OCI-LY7 (cell line): ENCODE data around the gene MICAL3. TPM values are rescaled to one million over a fixed set of nuclear protein-coding genes. Genes with fewer than 3 reads are reported as not detected.

Experiments used
- BruUV-seq: library from RNA; stranded (reverse); fragments of 400-500 nt; replicated peaks from 2 replicates; lab custom pipeline; 2021; lab: Mats Ljungman, UMichigan
- CTCF ChIA-PET: fragments of 300-600 bp; sonication (Branson Sonifier 250); formaldehyde crosslinking; loops from one replicate; lab custom pipeline; 2022; ENCODE audit warnings: antibody characterized with exemption; ENCODE audit not compliant: unreplicated experiment; lab: Charles Lee
- POLR2A ChIA-PET: fragments of 300-600 bp; sonication (Branson Sonifier 250); formaldehyde crosslinking; loops from one replicate; lab custom pipeline; 2022; ENCODE audit warnings: antibody characterized with exemption; lab: Charles Lee
- DNase-seq: peaks from one replicate; pipeline ENCODE4 v3.0.0-alpha.2; 2015; ENCODE audit warnings: low spot score
- H2AFZ ChIP-seq: fragments of 200-600 bp; sonication (generic), shearing (Covaris generic); 2 replicates; pipeline ENCODE4 v1.6.1; 2014; ENCODE audit warnings: mild to moderate bottlenecking, antibody characterized with exemption, low read length, moderate library complexity
- H3K27ac ChIP-seq: fragments of 200-600 bp; sonication (generic); 2 replicates; pipeline ENCODE4 v1.5.1; 2014; ENCODE audit warnings: mixed run types, low read depth, mild to moderate bottlenecking, moderate library complexity, low read length, inconsistent platforms; ENCODE audit not compliant: poor library complexity, severe bottlenecking
- H3K36me3 ChIP-seq: fragments of 200-600 bp; sonication (generic); 2 replicates; pipeline ENCODE4 v1.6.1; 2014; ENCODE audit warnings: mild to moderate bottlenecking, antibody characterized with exemption, low read length, moderate library complexity, mixed read lengths; ENCODE audit not compliant: insufficient read depth
- H3K4me1 ChIP-seq: fragments of 200-600 bp; sonication (generic); 2 replicates; pipeline ENCODE4 v1.5.1; 2014; ENCODE audit warnings: mild to moderate bottlenecking, low read length; ENCODE audit not compliant: insufficient read depth, poor library complexity, severe bottlenecking
- H3K4me2 ChIP-seq: fragments of 200-600 bp; sonication (generic); 2 replicates; pipeline ENCODE4 v1.6.1; 2014; ENCODE audit warnings: mild to moderate bottlenecking, low read length
- H3K4me3 ChIP-seq: fragments of 200-600 bp; sonication (generic); 2 replicates; pipeline ENCODE4 v1.5.1; 2014; ENCODE audit warnings: mild to moderate bottlenecking, low read depth, low read length; ENCODE audit not compliant: poor library complexity, severe bottlenecking
- H3K79me2 ChIP-seq: fragments of 200-600 bp; sonication (generic); 2 replicates; pipeline ENCODE4 v1.6.1; 2016; ENCODE audit warnings: low read depth, mild to moderate bottlenecking, low read length, moderate library complexity, mixed read lengths; ENCODE audit not compliant: insufficient read depth
- H3K9me2 ChIP-seq: fragments of 200-600 bp; sonication (generic); 2 replicates; pipeline ENCODE4 v1.6.1; 2016; ENCODE audit warnings: mild to moderate bottlenecking, low read length, mixed read lengths; ENCODE audit not compliant: insufficient read depth
- H3K9me3 ChIP-seq: fragments of 200-600 bp; sonication (generic); 2 replicates; pipeline ENCODE4 v1.6.1; 2014; ENCODE audit warnings: mild to moderate bottlenecking, mixed run types, low read length, mixed read lengths
- H4K20me1 ChIP-seq: fragments of 200-600 bp; sonication (generic); 2 replicates; pipeline ENCODE4 v1.6.1; 2014; ENCODE audit warnings: mild to moderate bottlenecking, antibody characterized with exemption, low read length, moderate library complexity, mixed read lengths; ENCODE audit not compliant: insufficient read depth
- EZH2phosphoT487 ChIP-seq: fragments of 200-600 bp; sonication (generic); IDR thresholded peaks from 2 replicates; pipeline ENCODE4 v1.6.1; 2018; ENCODE audit warnings: low read depth, borderline replicate concordance, mild to moderate bottlenecking, mixed run types, antibody characterized with exemption, low read length, moderate library complexity, mixed read lengths
- intact Hi-C: fragments of 100-400 bp; cut with micrococcal nuclease; formaldehyde crosslinking; loops from one replicate; pipeline ENCODE4 v1.10.0; 2022; ENCODE audit not compliant: unreplicated experiment
- total RNA-seq, 2 experiments: library from RNA; depleted of rRNA in 1 of 2; stranded (reverse); fragments of >200 nt in 1 of 2; shearing (Covaris generic) in 1 of 2; gene quantifications; 2 replicates each; pipeline ENCODE4 v1.2.3, GENCODE V29; 2014 to 2022
- TF ChIP-seq, protein P1 (sequence below): fragments of 200-600 bp; sonication (generic); conservative IDR thresholded peaks from 2 replicates; pipeline ENCODE4 v1.5.1; 2014; ENCODE audit warnings: mild to moderate bottlenecking, antibody characterized with exemption, low read length, moderate library complexity, mixed read lengths

Gene MICAL3
- total RNA-seq, 2 experiments from 2014 or later: 80.9 to 210 TPM

DNA sequence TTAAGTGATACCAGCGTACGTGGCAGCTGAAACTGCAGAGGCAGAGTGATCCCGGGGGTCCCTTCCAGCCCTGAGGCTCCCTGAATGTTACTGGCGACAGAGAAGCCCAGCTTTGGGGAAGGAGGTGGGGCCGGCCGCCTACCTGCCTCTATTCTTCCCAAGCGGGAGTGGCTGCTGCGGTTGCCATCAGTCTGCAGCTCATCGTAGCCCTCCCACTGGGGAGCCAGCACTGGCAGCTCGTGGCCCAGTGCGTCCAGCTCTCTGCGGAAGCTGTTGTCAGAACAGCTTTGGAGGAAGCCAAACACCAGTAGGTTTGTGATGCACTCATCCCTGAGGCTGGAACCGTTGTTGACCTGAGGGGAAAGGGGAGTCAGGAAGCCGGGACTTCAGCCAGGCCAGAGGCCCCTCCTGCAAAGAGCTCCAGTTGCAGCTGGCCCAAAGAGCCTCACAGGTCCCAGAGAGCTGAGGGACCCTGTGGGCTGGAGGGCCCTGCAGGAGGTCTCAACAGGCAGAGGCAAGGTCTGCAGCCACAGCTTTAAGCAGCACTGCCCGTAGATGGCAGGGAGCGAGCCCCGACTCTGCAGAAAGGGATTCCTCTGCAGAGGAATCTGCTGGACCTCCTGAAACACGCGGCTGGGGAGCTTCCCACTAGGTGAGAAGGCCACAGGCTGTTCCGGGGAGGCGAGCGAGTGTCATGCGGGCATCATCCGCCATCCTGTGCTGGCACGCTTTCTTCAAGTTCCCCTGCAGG, 280.5 kb downstream of the MICAL3 start:
- Histone ChIP-seq H3K4me2 (no peak overlapping the region), H3K79me2 (no peaks in the 10 kb centered on the region), H4K20me1 (no peaks in the 10 kb centered on the region), H3K27ac (no peak overlapping the region), H3K4me3 (no peak overlapping the region), H2AFZ (no peak overlapping the region), H3K9me3 (no peaks in the 10 kb centered on the region), H3K9me2 (no peaks in the 10 kb centered on the region), H3K36me3 (peaks cover 12% of the 10 kb centered on the region), H3K4me1 (peaks cover 15% of the 10 kb centered on the region)
- POLR2A ChIA-PET: interaction anchor here (0.6 to 1.3 kb wide), 2 partner anchors 9 to 86 kb away, joined by 3 to 5 read pairs; no protein-coding TSS in a partner anchor
- intact Hi-C loops: no loop called here
- TF ChIP-seq, protein P1, sequence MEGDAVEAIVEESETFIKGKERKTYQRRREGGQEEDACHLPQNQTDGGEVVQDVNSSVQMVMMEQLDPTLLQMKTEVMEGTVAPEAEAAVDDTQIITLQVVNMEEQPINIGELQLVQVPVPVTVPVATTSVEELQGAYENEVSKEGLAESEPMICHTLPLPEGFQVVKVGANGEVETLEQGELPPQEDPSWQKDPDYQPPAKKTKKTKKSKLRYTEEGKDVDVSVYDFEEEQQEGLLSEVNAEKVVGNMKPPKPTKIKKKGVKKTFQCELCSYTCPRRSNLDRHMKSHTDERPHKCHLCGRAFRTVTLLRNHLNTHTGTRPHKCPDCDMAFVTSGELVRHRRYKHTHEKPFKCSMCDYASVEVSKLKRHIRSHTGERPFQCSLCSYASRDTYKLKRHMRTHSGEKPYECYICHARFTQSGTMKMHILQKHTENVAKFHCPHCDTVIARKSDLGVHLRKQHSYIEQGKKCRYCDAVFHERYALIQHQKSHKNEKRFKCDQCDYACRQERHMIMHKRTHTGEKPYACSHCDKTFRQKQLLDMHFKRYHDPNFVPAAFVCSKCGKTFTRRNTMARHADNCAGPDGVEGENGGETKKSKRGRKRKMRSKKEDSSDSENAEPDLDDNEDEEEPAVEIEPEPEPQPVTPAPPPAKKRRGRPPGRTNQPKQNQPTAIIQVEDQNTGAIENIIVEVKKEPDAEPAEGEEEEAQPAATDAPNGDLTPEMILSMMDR: no peak
- TF ChIP-seq EZH2phosphoT487: no peak
- CTCF ChIA-PET: interaction anchor here (0.5 to 1.4 kb wide), 3 partner anchors 28 to 240 kb away, joined by 3 to 6 read pairs (median 4); no protein-coding TSS in a partner anchor
- BruUV-seq: no TSS peak
- DNase-seq: no peak

DNA sequence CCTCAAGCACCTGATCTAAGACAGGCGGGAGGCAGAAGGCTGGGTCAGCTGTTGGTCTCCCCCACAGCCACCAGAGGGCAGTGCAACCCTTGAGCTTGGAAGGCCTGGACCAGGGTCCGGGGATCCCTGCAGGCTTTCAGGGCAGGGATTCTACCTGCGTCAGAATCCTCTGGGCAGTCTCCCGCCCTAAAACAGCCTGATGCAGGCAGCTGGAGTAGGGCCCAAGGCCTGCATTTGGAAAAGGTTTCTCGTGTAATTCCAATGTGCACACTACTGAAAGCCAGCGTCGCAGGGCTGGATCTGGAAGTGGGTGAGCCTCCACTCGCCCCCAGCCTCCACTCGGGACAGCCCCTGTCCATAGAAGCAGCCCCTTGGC, 281.8 kb downstream of the MICAL3 start:
- POLR2A ChIA-PET: interaction anchor here (0.6 to 1.3 kb wide), 4 partner anchors 10 to 525 kb away, joined by 5 to 8 read pairs (median 6); no protein-coding TSS in a partner anchor
- no TSS peak for BruUV-seq
- Histone ChIP-seq H2AFZ (no peak overlapping the region), H3K4me1 (peaks cover 15% of the 10 kb centered on the region), H3K9me2 (no peaks in the 10 kb centered on the region), H3K4me2 (no peak overlapping the region), H3K4me3 (no peak overlapping the region), H3K36me3 (peaks cover 25% of the 10 kb centered on the region), H3K79me2 (no peaks in the 10 kb centered on the region), H4K20me1 (no peaks in the 10 kb centered on the region), H3K27ac (no peak overlapping the region), H3K9me3 (no peaks in the 10 kb centered on the region)
- TF ChIP-seq, protein P1: peak; percentile 81
- TF ChIP-seq EZH2phosphoT487: no peak
- intact Hi-C loops: loop anchor here (1.0 kb wide), 6 partner anchors 30 to 334 kb away; no protein-coding TSS in a partner anchor
- CTCF ChIA-PET: interaction anchor here (0.5 to 0.6 kb wide), 2 partner anchors 43 to 58 kb away, joined by 3 read pairs; no protein-coding TSS in a partner anchor
- DNase-seq: peak; percentile 87
